Inferior parietal cortex (tissue), 1 donor: ENCODE measurements around the gene TPH2.

Experiments used
- DNase-seq: peaks from one replicate; pipeline ENCODE4 v3.0.0-alpha.2; 2016; ENCODE audit errors: extremely low spot score

Gene TPH2

DNA sequence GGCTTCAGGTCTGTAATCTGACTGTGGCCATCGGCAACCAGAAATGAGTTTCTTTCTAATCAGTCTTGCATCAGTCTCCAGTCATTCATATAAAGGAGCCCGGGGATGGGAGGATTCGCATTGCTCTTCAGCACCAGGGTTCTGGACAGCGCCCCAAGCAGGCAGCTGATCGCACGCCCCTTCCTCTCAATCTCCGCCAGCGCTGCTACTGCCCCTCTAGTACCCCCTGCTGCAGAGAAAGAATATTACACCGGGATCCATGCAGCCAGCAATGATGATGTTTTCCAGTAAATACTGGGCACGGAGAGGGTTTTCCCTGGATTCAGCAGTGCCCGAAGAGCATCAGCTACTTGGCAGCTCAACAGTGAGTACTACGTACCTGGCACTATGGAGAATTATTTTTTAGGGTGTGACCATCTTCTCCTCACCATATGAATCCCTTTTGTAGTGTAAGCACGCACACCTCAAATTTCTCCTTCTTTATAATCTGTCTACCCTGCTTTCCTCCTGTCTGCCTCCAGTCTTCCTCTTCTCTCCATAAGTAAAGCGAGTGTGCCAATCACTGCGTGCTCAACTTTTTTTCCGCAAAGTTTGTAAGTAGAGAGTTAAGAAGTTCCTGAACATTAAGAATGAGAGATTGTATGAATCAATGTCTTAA, at the start of gene TPH2:
TPH2 (plus strand) TSS at position 118 of the 658 bp plus-strand sequence; CDS start at position 260, 142 bp downstream.
- peak; percentile 46 for DNase-seq

DNA sequence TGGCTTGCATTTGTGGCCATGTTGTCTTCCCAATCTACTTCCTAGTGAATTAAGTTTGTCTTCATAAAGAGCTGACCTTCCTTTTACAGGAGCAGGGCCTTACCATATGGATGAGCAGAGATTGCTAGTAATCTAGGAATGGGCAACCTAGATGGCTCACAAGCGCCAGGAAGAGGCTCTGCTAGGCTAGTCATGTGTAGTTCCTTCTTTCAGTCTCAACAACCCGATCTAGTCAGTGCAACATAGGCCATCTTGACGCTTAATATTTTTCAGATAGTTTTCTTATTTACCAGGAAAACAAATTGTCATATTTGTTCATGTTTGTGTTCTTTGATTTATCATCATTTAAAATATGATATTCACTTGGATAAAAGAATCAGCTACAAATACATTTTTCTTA, 48.2 kb upstream of the TPH2 start:
- no peak for DNase-seq

DNA sequence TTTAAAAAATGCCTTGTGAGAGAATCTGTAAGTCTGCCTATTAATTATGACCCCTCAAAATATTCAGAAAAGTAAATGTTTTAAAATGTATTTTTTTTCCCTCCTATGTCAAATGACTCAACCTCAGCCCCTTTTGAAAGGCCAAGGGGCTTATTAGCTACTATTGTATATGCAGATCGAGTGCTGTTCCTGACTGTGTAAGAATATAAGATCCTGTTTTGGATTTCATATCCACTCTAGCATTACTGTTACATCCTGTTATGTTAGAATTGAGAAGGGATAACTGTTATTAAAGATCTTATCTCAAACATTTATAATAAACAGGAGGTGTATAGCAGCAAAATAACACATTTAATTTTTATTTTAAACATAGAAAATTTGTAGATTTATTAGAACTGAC, 46.6 kb upstream of the TPH2 start:
- DNase-seq: no peak

DNA sequence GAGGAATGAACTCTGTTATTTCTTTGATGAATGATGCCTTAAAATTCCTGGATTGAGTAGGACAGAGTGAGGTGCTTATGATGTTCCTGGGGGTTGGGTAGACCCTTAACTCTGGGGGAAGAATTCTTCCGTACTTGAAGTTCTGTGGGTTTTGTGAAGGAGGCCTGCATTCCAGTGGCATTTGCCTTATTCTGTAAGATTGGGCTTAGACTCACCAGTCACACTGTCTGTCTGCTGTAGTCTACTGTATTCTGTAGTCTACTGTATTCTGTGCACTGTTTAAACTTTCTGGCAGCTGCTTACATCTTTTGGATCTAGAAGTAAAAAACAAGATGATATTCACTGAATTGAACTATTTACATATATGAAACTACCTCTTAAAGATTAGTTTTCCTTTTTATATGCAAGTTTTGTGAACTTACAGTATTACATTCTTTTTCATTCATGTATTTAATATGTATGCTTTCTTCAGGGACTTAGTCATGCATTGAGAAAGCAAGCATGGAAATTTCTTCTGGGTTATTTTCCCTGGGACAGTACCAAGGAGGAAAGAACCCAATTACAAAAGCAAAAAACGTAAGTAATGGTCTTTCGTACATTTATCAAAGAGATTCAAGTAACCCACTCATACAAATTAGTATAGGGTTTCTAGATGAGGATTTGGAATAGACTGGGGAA, 42.3 kb upstream of the TPH2 start:
- DNase-seq: no peak

DNA sequence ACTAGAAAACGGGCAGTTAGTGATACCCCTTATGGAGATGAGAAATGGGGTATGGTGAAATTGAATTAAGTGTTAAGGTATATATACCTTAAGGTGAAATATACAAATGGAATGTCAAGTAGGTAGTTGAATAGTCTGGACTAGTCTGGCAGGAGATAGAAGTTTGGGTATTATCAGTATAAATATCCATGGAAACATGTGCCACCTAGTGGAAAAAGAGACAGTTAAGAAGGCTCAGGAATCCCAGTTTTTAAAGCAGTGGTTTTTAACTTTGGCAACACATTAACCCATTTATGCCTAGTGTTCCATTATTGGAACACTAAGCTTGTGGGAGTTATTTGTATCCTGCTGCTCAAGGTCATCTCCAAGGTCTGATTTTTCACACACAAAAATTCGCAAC, 38.6 kb upstream of the TPH2 start:
- DNase-seq: no peak

DNA sequence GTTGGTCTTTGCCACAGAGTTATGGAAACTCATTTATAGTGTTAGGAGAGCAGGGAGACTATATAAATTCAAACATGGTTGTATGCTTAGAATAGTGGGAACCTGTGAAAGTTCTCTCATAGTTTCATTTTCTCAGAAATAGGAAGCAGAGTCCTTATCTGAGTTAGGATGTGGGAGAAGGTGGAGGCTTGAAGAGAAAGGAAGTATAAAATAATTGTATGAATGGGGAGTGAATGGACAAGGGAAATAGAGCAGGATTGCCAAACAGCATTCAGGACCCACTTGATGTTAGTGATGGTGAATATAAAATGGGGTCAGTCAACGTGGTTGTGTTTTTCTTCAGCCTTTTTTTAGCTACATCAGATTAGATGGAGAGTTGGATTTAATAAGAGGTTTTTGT, 34.0 kb upstream of the TPH2 start:
- DNase-seq: no peak

DNA sequence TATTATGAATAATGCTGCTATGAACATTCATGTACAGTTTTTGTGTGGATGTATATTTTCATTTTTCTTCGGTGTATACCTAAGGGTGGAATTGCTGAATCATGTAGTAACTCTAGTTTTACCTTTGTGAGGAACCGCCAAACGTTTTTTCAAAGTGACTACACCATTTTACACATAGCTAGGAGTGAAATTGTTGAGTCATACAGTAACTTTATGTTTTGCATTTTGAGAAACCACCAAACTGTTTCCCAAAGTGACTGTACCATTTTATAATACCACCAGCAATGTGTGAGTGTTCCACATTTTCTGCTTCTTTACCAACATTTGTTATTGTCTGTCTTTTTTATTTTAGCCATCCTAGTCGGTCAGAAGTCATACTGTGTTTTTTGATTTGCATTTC, 3.1 kb upstream of the TPH2 start:
- no peak for DNase-seq

DNA sequence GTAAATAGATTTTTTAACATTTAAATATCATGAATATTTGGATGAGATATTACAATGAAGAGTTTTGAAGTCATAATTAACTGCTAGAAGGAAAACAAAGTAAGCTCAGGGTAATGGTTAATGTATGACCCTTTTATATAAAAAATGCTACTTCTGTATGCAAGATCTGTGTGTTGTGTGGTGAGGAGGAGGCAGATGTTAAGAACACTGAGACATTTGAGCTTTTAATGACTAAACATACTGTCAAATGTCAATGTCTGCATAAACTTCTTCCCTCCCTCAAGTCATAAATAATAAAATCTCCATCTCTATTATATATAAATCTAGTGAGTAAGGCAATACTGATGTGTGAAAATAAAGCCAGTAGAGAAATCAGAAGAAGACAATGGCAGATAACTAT, 1.4 kb downstream of the TPH2 start:
- DNase-seq: no peak

DNA sequence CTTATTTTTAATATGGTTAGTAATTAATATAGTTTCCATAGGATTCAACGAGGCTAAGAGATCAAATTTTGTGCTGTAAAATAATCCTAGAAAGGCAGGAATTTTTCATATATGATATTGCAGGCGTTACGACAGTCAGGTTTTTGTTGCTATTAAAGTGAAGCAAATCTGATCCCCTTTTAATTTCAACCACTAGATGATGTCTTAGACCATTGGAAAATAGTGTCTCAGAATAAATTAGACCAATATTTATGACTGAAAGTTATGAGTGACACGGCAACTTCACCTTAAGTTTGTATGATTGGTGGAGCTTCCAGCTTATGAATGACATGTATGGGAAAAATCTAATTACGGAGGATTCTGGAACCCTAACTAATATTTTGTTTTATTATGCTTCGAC, 2.5 kb downstream of the TPH2 start:
- no peak for DNase-seq

DNA sequence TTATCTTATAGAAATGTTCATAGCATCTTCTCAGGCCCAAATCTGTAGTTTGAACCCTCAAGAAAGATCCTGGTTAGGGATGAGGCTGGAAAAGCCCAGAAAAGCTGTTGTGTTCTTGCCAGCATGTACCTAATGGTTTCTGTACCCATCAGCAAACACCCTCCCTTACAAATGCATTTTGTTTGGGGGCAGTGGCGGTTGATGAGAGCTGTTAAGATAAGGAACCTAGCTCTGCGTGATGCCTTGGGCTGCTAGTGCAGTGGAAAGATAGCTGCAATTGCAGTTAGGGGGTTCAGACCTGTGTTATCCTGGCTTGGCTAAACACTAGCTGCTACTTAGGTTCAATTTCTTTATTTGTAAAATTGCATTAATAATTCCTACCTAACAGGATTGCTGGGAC, 3.6 kb downstream of the TPH2 start:
- DNase-seq: no peak

DNA sequence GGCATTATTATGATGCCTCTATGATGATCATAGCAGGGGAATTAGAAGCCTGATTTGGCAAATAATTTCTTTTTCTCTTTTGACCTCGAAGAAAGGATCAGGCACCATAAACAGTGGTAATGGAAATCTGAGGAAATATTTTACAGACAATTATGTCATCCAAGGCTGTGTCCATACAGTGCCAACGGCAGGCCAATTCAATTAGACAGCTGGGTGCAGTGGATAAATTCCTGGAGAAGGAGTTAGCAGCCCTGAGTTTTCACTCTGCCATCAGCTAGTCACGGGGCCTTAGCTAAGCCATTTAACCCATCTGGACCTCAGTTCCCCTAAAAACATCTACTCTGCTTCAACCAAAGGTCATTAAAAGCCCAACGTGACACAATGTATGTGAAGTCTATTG, 4.1 kb downstream of the TPH2 start:
- DNase-seq: no peak

DNA sequence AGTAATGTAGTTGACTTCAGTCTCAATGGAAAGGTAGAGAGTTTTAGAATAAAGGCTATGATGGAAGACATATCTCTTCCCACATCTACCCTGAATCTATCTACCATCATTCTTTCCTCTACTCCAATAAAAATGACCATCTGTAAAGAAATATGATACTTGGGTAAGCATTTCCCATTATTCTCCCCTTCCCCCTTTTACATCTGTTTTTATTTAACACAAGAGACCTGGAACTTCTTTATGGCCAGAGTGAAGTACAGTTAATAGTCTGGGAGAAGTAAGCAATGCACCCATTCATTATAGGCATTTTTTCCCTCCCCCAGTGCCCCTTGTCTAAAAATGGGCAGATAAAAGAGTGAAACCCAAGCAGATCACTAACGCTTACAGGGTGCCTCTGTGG, 6.5 kb downstream of the TPH2 start:
- DNase-seq: no peak

DNA sequence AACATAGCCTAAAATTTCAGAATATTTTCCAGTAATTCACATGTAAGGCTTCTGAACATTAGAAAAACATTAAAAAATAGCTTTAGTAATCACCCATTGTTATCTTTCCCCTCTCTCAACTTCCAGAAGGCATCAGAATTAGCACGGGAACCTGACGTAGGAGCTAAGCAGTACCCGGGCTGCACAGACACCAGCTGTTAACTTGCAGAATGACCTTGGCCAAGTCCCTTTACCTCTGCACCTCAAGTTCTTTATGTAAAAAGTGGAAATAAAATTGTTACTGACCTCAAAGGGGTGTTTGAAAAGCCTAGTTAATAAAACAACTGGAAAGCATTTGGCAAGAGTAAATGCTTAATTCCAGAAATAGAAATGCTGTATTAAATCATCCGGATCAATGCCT, 7.2 kb downstream of the TPH2 start:
- no peak for DNase-seq

DNA sequence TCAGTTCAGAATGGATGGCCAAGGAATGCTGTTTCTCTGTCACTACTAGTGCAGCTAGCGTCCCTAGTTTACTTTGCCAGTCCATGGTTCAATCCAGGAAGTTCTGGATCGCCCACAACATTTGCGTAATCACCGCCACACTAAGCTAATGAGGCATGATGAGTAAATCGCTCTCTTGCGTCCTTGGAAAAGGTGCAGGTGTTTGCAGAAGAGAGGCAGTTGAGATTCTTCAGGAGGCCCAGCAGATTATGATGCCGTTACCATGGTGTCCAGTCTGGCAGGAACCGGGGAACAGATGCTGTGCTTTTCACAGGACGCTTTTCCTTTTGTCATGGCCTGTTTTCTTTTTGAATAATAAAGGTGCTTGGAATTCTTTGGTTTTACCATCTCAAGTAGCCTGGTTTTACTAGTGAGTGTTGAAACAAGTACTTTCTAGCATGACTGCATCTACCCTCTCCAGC, 9.0 kb downstream of the TPH2 start:
- DNase-seq: peak; percentile 58

DNA sequence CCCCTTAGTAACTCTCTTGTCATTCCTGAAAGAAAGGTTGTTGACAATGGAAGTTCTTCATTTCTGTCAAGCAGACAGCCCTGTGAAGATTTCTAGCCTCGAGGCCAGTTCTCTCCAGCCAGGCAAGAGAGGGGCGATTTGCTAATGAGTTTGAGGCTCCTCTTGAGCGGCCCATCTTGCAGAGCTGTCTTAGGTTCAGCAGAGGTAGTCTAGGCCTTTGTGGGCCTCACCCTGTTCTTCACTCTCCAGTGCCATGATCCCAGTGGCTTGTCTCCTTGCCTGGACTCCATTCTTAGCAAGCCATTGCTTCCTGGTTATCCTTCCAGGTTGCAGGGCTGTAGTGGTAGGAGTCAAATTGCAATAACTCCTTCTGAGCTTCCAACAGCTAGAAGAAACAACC, 9.7 kb downstream of the TPH2 start:
- DNase-seq: no peak

DNA sequence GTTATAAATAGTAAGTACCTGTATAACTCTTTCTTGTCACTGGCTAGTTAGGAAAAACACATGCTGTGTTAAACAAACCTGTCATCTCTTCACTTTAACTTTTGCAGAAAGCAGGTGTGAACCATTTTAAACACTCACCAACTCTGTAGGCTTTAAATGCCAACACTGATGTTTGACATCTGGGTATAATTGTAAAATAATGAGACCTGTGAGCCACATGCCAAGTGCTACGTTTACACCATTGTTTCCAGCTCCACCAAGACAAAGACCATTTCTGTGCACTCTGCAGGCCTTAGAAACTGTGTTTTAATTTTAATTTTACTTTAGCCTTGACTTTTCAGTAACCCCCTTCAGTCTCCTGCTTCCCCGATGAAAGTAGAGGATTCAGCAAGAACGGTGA, 11.0 kb downstream of the TPH2 start:
- no peak for DNase-seq

DNA sequence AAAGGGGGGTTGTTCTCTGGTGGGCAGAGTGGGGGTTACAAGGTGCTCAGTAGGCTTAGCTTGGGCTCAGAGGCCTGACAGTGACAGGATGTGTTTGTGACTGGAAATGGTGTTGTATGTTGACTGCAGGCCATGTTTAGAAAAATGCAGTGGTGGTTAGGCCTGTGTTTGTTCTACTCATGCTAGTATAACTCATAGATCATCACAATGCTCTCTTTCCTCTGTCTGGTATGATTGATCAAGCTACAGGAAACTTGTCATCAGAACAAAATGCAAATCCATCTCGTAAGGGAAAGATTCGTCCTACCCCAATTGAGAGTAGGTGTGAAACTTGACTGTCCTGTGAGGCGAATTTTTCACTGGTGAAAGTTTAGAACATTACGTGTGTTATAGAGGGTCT, 11.8 kb downstream of the TPH2 start:
- no peak for DNase-seq

DNA sequence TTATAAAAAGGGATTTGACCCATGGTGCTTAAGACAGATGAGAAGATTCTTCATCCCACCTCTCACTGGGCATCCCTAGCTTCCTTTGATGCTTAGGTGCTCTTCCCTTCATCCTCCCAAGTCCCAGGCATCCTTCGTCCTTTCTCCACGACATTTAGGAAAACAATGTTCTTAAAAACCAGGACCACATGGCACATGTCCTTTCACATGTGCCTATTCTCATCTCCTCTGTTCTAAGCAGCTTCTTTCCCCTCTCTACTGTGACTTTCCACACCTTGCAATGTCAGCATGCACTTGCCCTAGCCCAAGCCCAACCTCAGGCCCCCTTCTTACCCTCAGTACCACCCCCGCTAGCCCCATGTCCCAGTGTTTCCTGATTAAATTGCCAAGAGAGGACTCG, 12.2 kb downstream of the TPH2 start:
- DNase-seq: no peak

DNA sequence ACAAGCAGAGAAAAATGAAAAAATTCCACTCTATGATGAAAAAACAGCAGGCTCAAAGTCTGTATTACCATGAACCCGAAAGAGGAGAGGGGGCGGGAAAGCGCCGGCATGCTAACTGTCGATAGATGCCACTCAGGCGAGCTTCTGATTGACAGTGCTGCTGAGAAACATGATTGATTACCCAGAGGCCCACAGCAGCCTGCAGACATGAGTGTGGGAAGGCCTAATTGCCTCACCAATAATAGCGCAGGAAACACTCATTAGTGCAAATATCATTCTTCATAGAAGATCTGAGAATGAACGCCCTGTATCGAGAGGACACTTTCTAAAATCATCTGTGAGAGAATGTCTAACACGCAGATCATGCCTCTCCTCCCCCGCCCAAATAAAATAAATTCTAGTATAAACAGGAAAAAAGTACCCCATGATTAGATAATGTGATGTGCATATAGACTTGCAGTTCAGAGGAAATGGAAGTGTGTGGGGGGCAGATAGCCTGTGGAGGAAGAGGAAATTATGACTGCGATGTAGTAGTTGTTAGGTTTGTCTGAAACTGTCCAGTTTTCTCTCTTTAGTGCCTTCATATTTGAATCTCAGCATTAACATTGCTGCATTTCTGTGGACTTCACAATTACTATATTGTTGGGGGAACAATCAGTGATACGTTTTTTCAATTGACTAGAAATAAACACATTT, 15.6 kb downstream of the TPH2 start:
- DNase-seq: no peak

DNA sequence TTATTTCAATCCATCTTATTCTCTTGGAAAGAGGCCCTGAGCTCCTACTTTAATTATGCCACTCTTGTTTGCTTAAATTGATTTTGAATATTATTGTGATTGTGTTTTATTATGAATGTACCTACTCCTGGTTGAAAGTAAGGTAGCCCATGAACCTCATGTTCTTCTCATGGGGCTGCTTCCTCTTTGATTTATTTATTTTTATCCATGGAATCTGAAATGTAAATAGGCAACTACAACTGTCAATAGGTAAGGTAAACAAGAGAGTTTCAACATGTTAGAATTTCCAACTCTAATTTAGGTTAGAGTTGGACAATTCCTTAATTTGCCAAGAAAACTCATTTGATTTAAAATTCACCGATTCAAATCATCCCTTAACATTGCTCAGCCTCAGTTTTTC, 16.2 kb downstream of the TPH2 start:
- no peak for DNase-seq

DNA sequence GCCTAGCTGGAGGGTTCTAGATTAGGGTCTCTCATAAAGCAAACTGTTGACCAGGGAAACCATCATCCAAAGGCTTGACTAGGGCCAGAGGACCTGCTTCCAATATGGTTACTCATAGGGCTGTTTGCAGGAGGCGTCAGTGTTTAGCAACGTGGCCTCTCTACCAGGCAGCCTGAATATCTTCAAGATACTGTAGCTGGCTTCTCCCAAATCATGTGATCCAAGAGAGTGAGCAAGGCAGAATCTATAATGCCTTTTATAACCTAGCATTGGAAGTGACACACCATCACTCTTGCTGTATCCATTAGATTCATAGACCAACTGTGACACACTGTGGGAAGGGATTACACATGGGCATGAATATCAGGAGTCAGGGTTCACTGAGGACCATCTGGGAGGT, 17.3 kb downstream of the TPH2 start:
- no peak for DNase-seq

DNA sequence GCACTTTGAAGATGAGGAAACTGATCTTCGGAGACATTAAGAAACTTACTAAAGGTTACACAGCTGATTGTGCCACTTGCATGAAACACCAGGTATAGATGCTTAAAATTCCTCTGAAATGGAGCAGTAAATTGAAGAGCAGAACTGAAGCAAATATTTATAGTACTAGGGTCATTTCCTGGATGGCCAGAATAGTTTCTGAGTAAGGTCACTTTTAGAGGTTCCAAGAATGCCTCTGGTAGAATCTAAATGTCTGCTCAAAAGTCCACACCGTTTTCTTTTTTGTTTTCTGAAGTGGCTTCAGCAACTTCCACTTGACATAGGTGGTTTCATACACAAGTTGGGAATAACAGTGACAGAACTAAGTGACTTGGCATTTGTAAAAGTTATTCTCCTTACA, 19.4 kb downstream of the TPH2 start:
- no peak for DNase-seq

DNA sequence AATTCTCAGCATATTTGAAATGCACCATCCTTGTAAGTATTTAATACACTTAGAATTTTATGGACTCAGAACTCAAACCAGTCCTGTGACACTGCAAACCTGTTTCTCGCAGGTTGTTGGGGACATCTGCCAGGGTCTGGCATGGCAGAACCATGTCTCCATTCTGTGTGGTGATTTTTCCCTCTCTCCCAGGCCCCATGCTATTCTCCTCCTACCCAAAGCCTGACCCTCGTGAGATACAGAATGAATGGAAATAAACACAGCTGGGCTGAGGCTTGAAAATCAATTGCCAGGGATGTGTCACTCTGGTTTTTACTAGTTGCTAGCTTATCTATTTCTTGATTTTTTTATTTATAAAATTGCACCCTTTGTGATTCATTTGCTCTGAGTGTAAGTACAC, 19.8 kb downstream of the TPH2 start:
- no peak for DNase-seq
